Measurements from ENCODE around the gene MLN.

The MLN gene

GRCh38 chr6:33770833-33771145 lies 33.0 kb downstream of the MLN start:
- Histone ChIP-seq H3K27me3 (ENCODE audit: control insufficient read depth, low read length) (no peaks in the 10 kb centered on the region), H3F3A (ENCODE audit: control insufficient read depth, insufficient read depth) (no peaks in the 10 kb centered on the region; the same call in 1 of the 2 replicates), H3K79me2 (ENCODE audit: control insufficient read depth, low read length) (no peaks in the 10 kb centered on the region), H3K36me3 (ENCODE audit: control insufficient read depth, low read length) (peaks cover 31% of the 10 kb centered on the region), H3K9me2 (replicated peaks; ENCODE audit: control insufficient read depth, low read length) (no peaks in the 10 kb centered on the region), H3K27ac (ENCODE audit: low read depth, low read length) (no peak overlapping the region), H3K4me2 (ENCODE audit: low read length) (no peak overlapping the region), H3K4me1 (ENCODE audit: control insufficient read depth, low read length) (peaks cover 7% of the 10 kb centered on the region), H3K9me3 (ENCODE audit: control insufficient read depth, insufficient read depth, low read length) (no peaks in the 10 kb centered on the region), H4K20me1 (ENCODE audit: control insufficient read depth, insufficient read depth, low read depth, low read length) (no peaks in the 10 kb centered on the region), H3K4me3 (ENCODE audit: low read length) (no peak overlapping the region)
- no peak for TF ChIP-seq EZH2phosphoT487 (IDR thresholded peaks at IDR 0.05; ENCODE audit: borderline replicate concordance, low read length)
- TF ChIP-seq CTCF (IDR thresholded peaks at IDR 0.05; ENCODE audit: low read depth, low read length, poor library complexity, severe bottlenecking): no peak

GRCh38 chr6:33770124-33770832 lies 33.5 kb downstream of the MLN start:
- Histone ChIP-seq H3K4me3 (ENCODE audit: low read length) (no peak overlapping the region), H4K20me1 (ENCODE audit: control insufficient read depth, insufficient read depth, low read depth, low read length) (no peaks in the 10 kb centered on the region), H3F3A (ENCODE audit: control insufficient read depth, insufficient read depth) (no peaks in the 10 kb centered on the region; the same call in 1 of the 2 replicates), H3K27ac (ENCODE audit: low read depth, low read length) (no peak overlapping the region), H3K4me1 (ENCODE audit: control insufficient read depth, low read length) (peaks cover 7% of the 10 kb centered on the region), H3K36me3 (ENCODE audit: control insufficient read depth, low read length) (peaks cover 26% of the 10 kb centered on the region), H3K79me2 (ENCODE audit: control insufficient read depth, low read length) (no peaks in the 10 kb centered on the region), H3K9me3 (ENCODE audit: control insufficient read depth, insufficient read depth, low read length) (no peaks in the 10 kb centered on the region), H3K4me2 (ENCODE audit: low read length) (no peak overlapping the region), H3K27me3 (ENCODE audit: control insufficient read depth, low read length) (no peaks in the 10 kb centered on the region), H3K9me2 (replicated peaks; ENCODE audit: control insufficient read depth, low read length) (no peaks in the 10 kb centered on the region)
- no peak for TF ChIP-seq CTCF (IDR thresholded peaks at IDR 0.05; ENCODE audit: low read depth, low read length, poor library complexity, severe bottlenecking)

- Histone ChIP-seq H3K4me1 (ENCODE audit: control insufficient read depth, low read length) (peaks cover 7% of the 10 kb centered on the region), H3K9me3 (ENCODE audit: control insufficient read depth, insufficient read depth, low read length) (no peaks in the 10 kb centered on the region), H3K4me2 (ENCODE audit: low read length) (no peak overlapping the region), H3K27ac (ENCODE audit: low read depth, low read length) (no peak overlapping the region), H3K79me2 (ENCODE audit: control insufficient read depth, low read length) (no peaks in the 10 kb centered on the region), H3K4me3 (ENCODE audit: low read length) (no peak overlapping the region), H3K9me2 (replicated peaks; ENCODE audit: control insufficient read depth, low read length) (no peaks in the 10 kb centered on the region), H3K36me3 (ENCODE audit: control insufficient read depth, low read length) (peaks cover 19% of the 10 kb centered on the region), H3K27me3 (ENCODE audit: control insufficient read depth, low read length) (no peaks in the 10 kb centered on the region), H4K20me1 (ENCODE audit: control insufficient read depth, insufficient read depth, low read depth, low read length) (no peaks in the 10 kb centered on the region), H3F3A (ENCODE audit: control insufficient read depth, insufficient read depth) (no peaks in the 10 kb centered on the region; the same call in 1 of the 2 replicates)
- no peak for TF ChIP-seq CTCF (IDR thresholded peaks at IDR 0.05; ENCODE audit: low read depth, low read length, poor library complexity, severe bottlenecking)
- no peak for TF ChIP-seq EZH2phosphoT487 (IDR thresholded peaks at IDR 0.05; ENCODE audit: borderline replicate concordance, low read length)
These were observed 34.5 kb downstream of the MLN start for GRCh38 chr6:33769248-33769821.
